Panc1 (cell line): ENCODE results near the gene FBXO3.

Experiments used
- POLR2AphosphoS5 ChIP-seq: IDR thresholded peaks from 2 replicates; pipeline ENCODE4 v1.6.1; 2012; ENCODE audit warnings: mild to moderate bottlenecking, low read depth, low read length, moderate library complexity
- TF ChIP-seq, protein P1 (sequence below): fragments of 450-650 bp; IDR thresholded peaks from 2 replicates; pipeline ENCODE4 v1.5.1; 2017; ENCODE audit warnings: mild to moderate bottlenecking
- TF ChIP-seq, protein P2 (sequence below), 2 experiments: IDR thresholded peaks; 2 replicates each; pipeline ENCODE4 v1.6.1; 2011 to 2012; ENCODE audit warnings: low read depth in 2 of 2, control low read depth in 1 of 2, low read length in 1 of 2, mild to moderate bottlenecking in 1 of 2, moderate library complexity in 1 of 2; ENCODE audit not compliant: insufficient read depth in 1 of 2

DNA sequence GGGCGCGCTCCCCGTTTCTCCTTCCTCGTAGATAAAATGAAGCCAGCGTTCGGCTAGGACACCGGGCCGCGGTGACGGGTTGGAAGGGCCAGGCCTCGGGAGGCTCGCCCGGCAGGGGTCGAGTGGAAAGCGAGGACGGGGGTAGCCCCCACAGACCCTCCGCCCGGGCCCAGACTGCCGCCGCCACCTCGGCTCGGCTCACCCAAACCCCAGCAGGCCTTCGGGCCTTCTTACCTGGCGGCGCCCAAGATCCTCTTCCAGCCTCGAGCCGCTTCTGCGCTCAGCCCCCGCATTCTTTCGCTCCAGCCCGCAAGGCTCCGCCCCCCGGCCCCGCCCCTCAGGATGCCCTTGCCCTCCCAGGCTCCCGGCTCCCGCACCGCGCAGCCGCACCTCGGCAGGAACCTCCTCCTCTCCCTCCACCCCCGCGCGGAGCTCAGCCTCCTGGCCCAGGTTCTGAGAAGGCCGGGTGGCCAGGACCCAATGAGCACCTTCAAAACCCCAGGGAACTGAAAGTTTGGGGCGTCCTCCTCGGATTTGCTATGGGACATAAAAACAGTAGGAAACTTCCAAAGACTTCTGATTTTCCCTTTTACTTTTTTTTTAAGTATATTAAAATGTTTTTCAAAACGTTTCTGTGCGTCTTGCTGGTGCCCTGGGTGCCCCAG, 38.0 kb downstream of the FBXO3 start, which contains the start of gene CD59:
- TF ChIP-seq, protein P1, sequence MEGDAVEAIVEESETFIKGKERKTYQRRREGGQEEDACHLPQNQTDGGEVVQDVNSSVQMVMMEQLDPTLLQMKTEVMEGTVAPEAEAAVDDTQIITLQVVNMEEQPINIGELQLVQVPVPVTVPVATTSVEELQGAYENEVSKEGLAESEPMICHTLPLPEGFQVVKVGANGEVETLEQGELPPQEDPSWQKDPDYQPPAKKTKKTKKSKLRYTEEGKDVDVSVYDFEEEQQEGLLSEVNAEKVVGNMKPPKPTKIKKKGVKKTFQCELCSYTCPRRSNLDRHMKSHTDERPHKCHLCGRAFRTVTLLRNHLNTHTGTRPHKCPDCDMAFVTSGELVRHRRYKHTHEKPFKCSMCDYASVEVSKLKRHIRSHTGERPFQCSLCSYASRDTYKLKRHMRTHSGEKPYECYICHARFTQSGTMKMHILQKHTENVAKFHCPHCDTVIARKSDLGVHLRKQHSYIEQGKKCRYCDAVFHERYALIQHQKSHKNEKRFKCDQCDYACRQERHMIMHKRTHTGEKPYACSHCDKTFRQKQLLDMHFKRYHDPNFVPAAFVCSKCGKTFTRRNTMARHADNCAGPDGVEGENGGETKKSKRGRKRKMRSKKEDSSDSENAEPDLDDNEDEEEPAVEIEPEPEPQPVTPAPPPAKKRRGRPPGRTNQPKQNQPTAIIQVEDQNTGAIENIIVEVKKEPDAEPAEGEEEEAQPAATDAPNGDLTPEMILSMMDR = no peak
- TF ChIP-seq POLR2AphosphoS5 = peak; percentile 90
- TF ChIP-seq, protein P2, sequence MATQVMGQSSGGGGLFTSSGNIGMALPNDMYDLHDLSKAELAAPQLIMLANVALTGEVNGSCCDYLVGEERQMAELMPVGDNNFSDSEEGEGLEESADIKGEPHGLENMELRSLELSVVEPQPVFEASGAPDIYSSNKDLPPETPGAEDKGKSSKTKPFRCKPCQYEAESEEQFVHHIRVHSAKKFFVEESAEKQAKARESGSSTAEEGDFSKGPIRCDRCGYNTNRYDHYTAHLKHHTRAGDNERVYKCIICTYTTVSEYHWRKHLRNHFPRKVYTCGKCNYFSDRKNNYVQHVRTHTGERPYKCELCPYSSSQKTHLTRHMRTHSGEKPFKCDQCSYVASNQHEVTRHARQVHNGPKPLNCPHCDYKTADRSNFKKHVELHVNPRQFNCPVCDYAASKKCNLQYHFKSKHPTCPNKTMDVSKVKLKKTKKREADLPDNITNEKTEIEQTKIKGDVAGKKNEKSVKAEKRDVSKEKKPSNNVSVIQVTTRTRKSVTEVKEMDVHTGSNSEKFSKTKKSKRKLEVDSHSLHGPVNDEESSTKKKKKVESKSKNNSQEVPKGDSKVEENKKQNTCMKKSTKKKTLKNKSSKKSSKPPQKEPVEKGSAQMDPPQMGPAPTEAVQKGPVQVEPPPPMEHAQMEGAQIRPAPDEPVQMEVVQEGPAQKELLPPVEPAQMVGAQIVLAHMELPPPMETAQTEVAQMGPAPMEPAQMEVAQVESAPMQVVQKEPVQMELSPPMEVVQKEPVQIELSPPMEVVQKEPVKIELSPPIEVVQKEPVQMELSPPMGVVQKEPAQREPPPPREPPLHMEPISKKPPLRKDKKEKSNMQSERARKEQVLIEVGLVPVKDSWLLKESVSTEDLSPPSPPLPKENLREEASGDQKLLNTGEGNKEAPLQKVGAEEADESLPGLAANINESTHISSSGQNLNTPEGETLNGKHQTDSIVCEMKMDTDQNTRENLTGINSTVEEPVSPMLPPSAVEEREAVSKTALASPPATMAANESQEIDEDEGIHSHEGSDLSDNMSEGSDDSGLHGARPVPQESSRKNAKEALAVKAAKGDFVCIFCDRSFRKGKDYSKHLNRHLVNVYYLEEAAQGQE (IDR thresholded peaks at IDR 0.05; ENCODE audit: insufficient read depth in 1 of 2, low read depth in 2 of 2, low read length in 1 of 2) = no peak
